DOHH2 (cell line): Measurements from ENCODE around the gene ETF1.

ENCODE experiments used
- H3F3A ChIP-seq: fragments of 200-600 bp; sonication (generic), shearing (Covaris generic); 2 replicates; pipeline ENCODE4 v1.6.0; 2016; ENCODE audit warnings: antibody characterized with exemption, mild to moderate bottlenecking; ENCODE audit not compliant: control insufficient read depth, insufficient read depth
- H3K27ac ChIP-seq: fragments of 200-600 bp; sonication (generic); 2 replicates; pipeline ENCODE4 v1.5.1; 2014; ENCODE audit warnings: low read depth, mild to moderate bottlenecking, low read length, moderate library complexity
- H3K27me3 ChIP-seq: fragments of 200-600 bp; sonication (generic); 2 replicates; pipeline ENCODE4 v1.6.1; 2014; ENCODE audit warnings: mild to moderate bottlenecking, low read length, mixed read lengths; ENCODE audit not compliant: control insufficient read depth
- H3K36me3 ChIP-seq: fragments of 200-600 bp; sonication (generic); 2 replicates; pipeline ENCODE4 v1.6.1; 2014; ENCODE audit warnings: mild to moderate bottlenecking, low read length, moderate library complexity, mixed read lengths; ENCODE audit not compliant: control insufficient read depth
- H3K4me1 ChIP-seq: fragments of 200-600 bp; sonication (generic); 2 replicates; pipeline ENCODE4 v1.6.1; 2014; ENCODE audit warnings: mild to moderate bottlenecking, low read length, mixed read lengths; ENCODE audit not compliant: control insufficient read depth
- H3K4me2 ChIP-seq: fragments of 200-600 bp; sonication (generic); 2 replicates; pipeline ENCODE4 v1.6.0; 2014; ENCODE audit warnings: mild to moderate bottlenecking, low read length, moderate library complexity
- H3K4me3 ChIP-seq: fragments of 200-600 bp; sonication (generic); 2 replicates; pipeline ENCODE4 v1.5.1; 2014; ENCODE audit warnings: mild to moderate bottlenecking, low read length, mixed read lengths
- H3K79me2 ChIP-seq: fragments of 200-600 bp; sonication (generic); 2 replicates; pipeline ENCODE4 v1.6.1; 2014; ENCODE audit warnings: mild to moderate bottlenecking, low read length, mixed read lengths; ENCODE audit not compliant: control insufficient read depth
- H3K9me2 ChIP-seq: fragments of 200-600 bp; sonication (generic); replicated peaks from 2 replicates; pipeline ENCODE4 v1.6.1; 2014; ENCODE audit warnings: mild to moderate bottlenecking, low read length, mixed read lengths; ENCODE audit not compliant: control insufficient read depth
- H3K9me3 ChIP-seq: fragments of 200-600 bp; sonication (generic); 2 replicates; pipeline ENCODE4 v1.6.1; 2014; ENCODE audit warnings: antibody characterized with exemption, low read length, mixed read lengths; ENCODE audit not compliant: control insufficient read depth, insufficient read depth
- H4K20me1 ChIP-seq: fragments of 200-600 bp; sonication (generic); 2 replicates; pipeline ENCODE4 v1.6.0; 2014; ENCODE audit warnings: low read depth, mild to moderate bottlenecking, antibody characterized with exemption, low read length, moderate library complexity; ENCODE audit not compliant: control insufficient read depth, insufficient read depth
- CTCF ChIP-seq: fragments of 200-600 bp; sonication (generic); IDR thresholded peaks from one replicate; pipeline ENCODE4 v1.5.1; 2014; ENCODE audit warnings: antibody characterized with exemption, mild to moderate bottlenecking, low read depth, low read length; ENCODE audit not compliant: poor library complexity, severe bottlenecking
- EZH2phosphoT487 ChIP-seq: fragments of 200-600 bp; sonication (generic); IDR thresholded peaks from 2 replicates; pipeline ENCODE4 v1.6.1; 2017; ENCODE audit warnings: borderline replicate concordance, mild to moderate bottlenecking, antibody characterized with exemption, low read length, moderate library complexity, mixed read lengths

Gene ETF1

GRCh38 chr5:138541511-138542179 lies 1.4 kb downstream of the ETF1 start:
- peak overlapping the region; percentile 60 for H3K27ac ChIP-seq
- H3K36me3 ChIP-seq = peaks cover 72% of the 10 kb centered on the region

GRCh38 chr5:138539791-138540190 lies 3.2 kb downstream of the ETF1 start:
- no peak for TF ChIP-seq CTCF
- TF ChIP-seq EZH2phosphoT487 = no peak
- Histone ChIP-seq H3K79me2 (peaks cover 93% of the 10 kb centered on the region), H4K20me1 (peaks cover 31% of the 10 kb centered on the region), H3K4me3 (peak overlapping the region; percentile 96; the same call in 1 of the 2 replicates), H3K36me3 (peaks cover 76% of the 10 kb centered on the region), H3K4me2 (peak overlapping the region; percentile 85), H3K9me3 (no peaks in the 10 kb centered on the region), H3F3A (no peaks in the 10 kb centered on the region), H3K4me1 (peaks cover 33% of the 10 kb centered on the region), H3K27me3 (no peaks in the 10 kb centered on the region), H3K27ac (no peak overlapping the region), H3K9me2 (no peaks in the 10 kb centered on the region)

More at GRCh38 chr5:138541511-138542179, 1.4 kb downstream of the ETF1 start:
- Histone ChIP-seq H3K79me2 (peaks cover 93% of the 10 kb centered on the region), H3K4me2 (peak overlapping the region; percentile 85), H3K9me3 (no peaks in the 10 kb centered on the region), H3K9me2 (no peaks in the 10 kb centered on the region), H4K20me1 (peaks cover 32% of the 10 kb centered on the region), H3K27me3 (no peaks in the 10 kb centered on the region), H3F3A (0 out of 2 replicates have a peak, but pooled peaks cover 3% of the 10 kb centered on the region), H3K4me3 (peak overlapping the region; percentile 96), H3K4me1 (peaks cover 41% of the 10 kb centered on the region)
- no peak for TF ChIP-seq CTCF
- no peak for TF ChIP-seq EZH2phosphoT487

- Histone ChIP-seq H3K9me2 (no peaks in the 10 kb centered on the region), H3K36me3 (peaks cover 80% of the 10 kb centered on the region), H3K4me1 (peaks cover 28% of the 10 kb centered on the region), H3K27me3 (no peaks in the 10 kb centered on the region), H3K79me2 (peaks cover 93% of the 10 kb centered on the region), H3K4me2 (0 out of 2 replicates have a peak overlapping the region, but pooled peaks have one; percentile 85), H3K27ac (no peak overlapping the region), H3K9me3 (no peaks in the 10 kb centered on the region), H4K20me1 (peaks cover 29% of the 10 kb centered on the region), H3K4me3 (no peak overlapping the region), H3F3A (no peaks in the 10 kb centered on the region)
- TF ChIP-seq EZH2phosphoT487 (no peak), CTCF (no peak)
Observed at GRCh38 chr5:138538943-138539627, 4.0 kb downstream of the ETF1 start.
